ENCODE results near the gene USP34.

DNA sequence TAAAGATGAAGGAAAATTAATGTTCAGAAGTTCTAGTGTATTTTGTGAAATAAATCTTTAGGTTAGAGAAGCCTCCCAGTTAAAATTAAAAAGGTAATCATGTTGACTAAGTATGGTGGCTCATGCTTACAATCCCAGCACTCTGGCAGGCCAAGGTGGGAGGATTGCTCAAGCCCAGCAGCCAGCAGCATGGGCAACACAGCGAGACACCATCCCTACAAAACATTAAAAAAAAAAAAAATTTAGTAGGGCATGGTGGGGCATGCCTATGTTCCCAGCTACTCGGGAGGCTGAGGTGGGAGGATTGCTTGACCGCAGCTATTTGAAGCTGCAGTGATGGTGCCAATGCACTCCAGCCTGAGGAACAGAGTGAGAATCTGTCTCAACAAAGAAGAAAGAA lies 49.4 kb upstream of the USP34 start:
- TF ChIP-seq, protein P1, sequence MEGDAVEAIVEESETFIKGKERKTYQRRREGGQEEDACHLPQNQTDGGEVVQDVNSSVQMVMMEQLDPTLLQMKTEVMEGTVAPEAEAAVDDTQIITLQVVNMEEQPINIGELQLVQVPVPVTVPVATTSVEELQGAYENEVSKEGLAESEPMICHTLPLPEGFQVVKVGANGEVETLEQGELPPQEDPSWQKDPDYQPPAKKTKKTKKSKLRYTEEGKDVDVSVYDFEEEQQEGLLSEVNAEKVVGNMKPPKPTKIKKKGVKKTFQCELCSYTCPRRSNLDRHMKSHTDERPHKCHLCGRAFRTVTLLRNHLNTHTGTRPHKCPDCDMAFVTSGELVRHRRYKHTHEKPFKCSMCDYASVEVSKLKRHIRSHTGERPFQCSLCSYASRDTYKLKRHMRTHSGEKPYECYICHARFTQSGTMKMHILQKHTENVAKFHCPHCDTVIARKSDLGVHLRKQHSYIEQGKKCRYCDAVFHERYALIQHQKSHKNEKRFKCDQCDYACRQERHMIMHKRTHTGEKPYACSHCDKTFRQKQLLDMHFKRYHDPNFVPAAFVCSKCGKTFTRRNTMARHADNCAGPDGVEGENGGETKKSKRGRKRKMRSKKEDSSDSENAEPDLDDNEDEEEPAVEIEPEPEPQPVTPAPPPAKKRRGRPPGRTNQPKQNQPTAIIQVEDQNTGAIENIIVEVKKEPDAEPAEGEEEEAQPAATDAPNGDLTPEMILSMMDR (IDR thresholded peaks at IDR 0.05; ENCODE audit: low read depth, low read length, missing input control), result no peak
- TF ChIP-seq TAF1 (conservative IDR thresholded peaks at IDR 0.05) (no peak), EGR1 (IDR thresholded peaks at IDR 0.05; ENCODE audit: low read depth in 2 of 2) (no peak), RAD21 (IDR thresholded peaks at IDR 0.05) (no peak), JUND (IDR thresholded peaks at IDR 0.05) (no peak), GABPA (IDR thresholded peaks at IDR 0.05 in 1 of 2, conservative IDR thresholded peaks at IDR 0.05 in 1 of 2) (no peak)
- TF ChIP-seq, protein P2, sequence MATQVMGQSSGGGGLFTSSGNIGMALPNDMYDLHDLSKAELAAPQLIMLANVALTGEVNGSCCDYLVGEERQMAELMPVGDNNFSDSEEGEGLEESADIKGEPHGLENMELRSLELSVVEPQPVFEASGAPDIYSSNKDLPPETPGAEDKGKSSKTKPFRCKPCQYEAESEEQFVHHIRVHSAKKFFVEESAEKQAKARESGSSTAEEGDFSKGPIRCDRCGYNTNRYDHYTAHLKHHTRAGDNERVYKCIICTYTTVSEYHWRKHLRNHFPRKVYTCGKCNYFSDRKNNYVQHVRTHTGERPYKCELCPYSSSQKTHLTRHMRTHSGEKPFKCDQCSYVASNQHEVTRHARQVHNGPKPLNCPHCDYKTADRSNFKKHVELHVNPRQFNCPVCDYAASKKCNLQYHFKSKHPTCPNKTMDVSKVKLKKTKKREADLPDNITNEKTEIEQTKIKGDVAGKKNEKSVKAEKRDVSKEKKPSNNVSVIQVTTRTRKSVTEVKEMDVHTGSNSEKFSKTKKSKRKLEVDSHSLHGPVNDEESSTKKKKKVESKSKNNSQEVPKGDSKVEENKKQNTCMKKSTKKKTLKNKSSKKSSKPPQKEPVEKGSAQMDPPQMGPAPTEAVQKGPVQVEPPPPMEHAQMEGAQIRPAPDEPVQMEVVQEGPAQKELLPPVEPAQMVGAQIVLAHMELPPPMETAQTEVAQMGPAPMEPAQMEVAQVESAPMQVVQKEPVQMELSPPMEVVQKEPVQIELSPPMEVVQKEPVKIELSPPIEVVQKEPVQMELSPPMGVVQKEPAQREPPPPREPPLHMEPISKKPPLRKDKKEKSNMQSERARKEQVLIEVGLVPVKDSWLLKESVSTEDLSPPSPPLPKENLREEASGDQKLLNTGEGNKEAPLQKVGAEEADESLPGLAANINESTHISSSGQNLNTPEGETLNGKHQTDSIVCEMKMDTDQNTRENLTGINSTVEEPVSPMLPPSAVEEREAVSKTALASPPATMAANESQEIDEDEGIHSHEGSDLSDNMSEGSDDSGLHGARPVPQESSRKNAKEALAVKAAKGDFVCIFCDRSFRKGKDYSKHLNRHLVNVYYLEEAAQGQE (IDR thresholded peaks at IDR 0.05), result no peak
- TF ChIP-seq, protein P3, sequence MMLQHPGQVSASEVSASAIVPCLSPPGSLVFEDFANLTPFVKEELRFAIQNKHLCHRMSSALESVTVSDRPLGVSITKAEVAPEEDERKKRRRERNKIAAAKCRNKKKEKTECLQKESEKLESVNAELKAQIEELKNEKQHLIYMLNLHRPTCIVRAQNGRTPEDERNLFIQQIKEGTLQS (IDR thresholded peaks at IDR 0.05), result no peak

Measured in liver (tissue), 3 donors.